ENCODE data around the gene ZC3H4. TPM values are rescaled to one million over a fixed set of nuclear protein-coding genes. Genes with fewer than 3 reads are reported as not detected.

ZC3H4 gene
- total RNA-seq, 1 experiment from 2014 or later = 42.7 TPM

DNA sequence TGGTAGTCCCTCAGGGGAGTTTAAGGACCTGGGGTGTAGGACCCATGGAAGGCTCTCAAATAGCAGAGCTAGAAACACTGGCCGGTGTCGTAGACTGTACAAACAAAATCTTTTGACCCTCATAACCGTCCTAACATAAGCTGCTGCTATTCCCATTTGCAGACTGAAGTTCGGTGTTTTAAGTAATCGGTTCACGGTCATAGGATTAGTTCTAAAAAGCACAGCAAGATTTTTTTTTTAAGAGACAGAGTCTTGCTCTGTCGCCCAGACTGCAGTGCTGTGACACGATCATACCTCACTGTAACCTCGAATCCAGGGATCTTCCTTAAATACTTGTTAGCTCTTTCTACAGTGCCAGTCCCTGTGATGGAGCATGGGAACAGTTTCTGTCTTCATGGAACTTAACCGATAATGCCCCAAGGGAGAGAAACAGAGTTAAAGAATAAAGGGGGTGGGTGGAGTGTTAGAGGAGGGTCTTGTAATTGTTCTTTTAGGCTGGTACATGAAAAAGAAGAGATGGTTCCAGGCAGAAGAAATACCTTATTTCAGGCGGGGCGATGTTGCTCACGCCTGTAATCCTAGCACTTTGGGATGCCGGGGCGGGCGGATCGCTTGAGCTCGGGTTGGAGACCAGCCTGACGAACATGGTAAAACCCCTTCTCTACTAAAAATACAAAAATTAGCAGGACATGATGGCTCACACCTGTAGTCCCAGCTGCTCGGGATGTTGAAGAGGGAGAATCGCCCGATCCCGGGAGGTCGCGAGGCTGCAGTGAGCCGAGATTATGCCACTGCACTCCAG lies 475 bp upstream of the ZC3H4 start:
- no peaks in the 10 kb centered on the region for H3K9me3 ChIP-seq (ENCODE audit: control insufficient read depth, insufficient read depth, low read depth, low read length)
- no peaks in the 10 kb centered on the region; the same call in 1 of the 2 replicates for H3K36me3 ChIP-seq (ENCODE audit: control insufficient read depth, insufficient read depth, low read length)
- peaks cover 13% of the 10 kb centered on the region for H3K4me1 ChIP-seq (ENCODE audit: control insufficient read depth, insufficient read depth, low read length)
- ChIA-PET POLR2A (no interaction called here), CTCF (interaction anchor here (0.6 kb wide), 1 partner anchor 363 kb away, joined by 5 read pairs; no protein-coding TSS in a partner anchor)
- no peak for ATAC-seq
- intact Hi-C loops (cut with micrococcal nuclease; ENCODE audit: unreplicated experiment) = no loop called here
- peak overlapping the region; percentile 85 to 97 for H3K4me3 ChIP-seq (ENCODE audit: low read depth in 2 of 2, low read length in 2 of 2)
- peak overlapping the region; percentile 97 for H3K27ac ChIP-seq (ENCODE audit: low read length)
- H3K27me3 ChIP-seq (ENCODE audit: control insufficient read depth, insufficient read depth, low read length) = no peaks in the 10 kb centered on the region
- no peak for DNase-seq (ENCODE audit: low read depth, low spot score)
- in situ Hi-C loops (cut with HindIII; ENCODE audit: low pct_unique_long_range_greater_than_20kb, low sequenced_read_pairs) = no loop called here
- BruUV-seq (replicated peaks) = TSS peak; percentile 99
- no peak for TF ChIP-seq TCF7L2 (IDR thresholded peaks at IDR 0.05; ENCODE audit: low read depth, low read length)
- no peak for TF ChIP-seq SIN3A (IDR thresholded peaks at IDR 0.05; ENCODE audit: borderline replicate concordance, insufficient read depth, low read depth, low read length)
- TF ChIP-seq REST (IDR thresholded peaks at IDR 0.05; ENCODE audit: insufficient read depth in 1 of 2, low read depth in 2 of 2, low read length in 1 of 2) = no peak
- no peak for TF ChIP-seq CTCF (IDR thresholded peaks at IDR 0.05)
- TF ChIP-seq POLR2AphosphoS5 (IDR thresholded peaks at IDR 0.05; ENCODE audit: low read depth, low read length) = no peak

DNA sequence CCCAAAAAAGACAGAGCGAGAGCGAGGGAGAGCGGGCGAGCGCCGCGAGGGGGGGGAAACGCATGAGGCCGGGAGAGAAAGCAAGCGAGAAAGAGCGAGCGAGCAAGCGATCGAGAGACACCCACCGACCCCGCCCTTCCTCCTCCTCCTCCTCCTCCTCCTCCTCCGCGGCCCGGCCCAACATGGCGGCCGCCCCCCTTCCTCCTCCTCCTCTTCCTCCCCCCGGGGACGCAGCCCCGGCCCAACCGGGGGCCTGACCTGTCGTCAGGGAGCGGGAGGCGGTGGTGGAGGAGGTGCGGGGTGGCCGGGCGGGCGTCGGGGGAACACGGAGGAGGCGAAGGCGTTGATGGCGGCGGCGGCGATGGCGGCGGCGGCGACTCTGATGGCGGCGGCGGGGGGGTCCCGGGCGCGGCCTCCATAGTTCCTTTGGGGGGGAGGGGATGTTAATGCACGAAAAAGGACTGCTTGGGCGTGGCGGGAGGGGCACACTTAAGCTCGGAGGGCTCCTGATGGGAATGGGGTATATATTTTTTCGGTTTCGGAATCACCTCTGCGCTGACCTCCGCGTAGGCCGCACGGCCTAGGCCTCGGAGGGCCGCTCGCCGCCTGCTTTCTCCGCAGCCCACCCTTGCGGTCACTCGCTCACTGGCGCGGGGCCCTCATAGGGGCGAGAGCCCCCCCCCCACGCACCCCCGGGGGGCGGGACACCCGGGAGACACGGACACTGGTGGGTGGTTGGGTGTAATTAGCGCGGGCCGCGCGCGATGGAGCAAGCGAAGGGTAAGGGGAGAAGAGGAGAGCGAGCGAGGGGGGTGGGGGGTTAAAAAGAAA lies 1.2 kb downstream of the ZC3H4 start:
- DNase-seq (ENCODE audit: low read depth, low spot score) (no peak), ATAC-seq (peak; percentile 62)
- intact Hi-C loops (cut with micrococcal nuclease; ENCODE audit: unreplicated experiment) = no loop called here
- no TSS peak for BruUV-seq (replicated peaks)
- no peaks in the 10 kb centered on the region for H3K27me3 ChIP-seq (ENCODE audit: control insufficient read depth, insufficient read depth, low read length)
- CTCF ChIA-PET = no interaction called here
- H3K4me3 ChIP-seq (ENCODE audit: low read depth in 2 of 2, low read length in 2 of 2) = peak overlapping the region; percentile 85 to 86
- TF ChIP-seq SIN3A (IDR thresholded peaks at IDR 0.05; ENCODE audit: borderline replicate concordance, insufficient read depth, low read depth, low read length) = 0 out of 2 replicates have a peak, but pooled peaks have one; percentile 37
- TF ChIP-seq POLR2AphosphoS5 (IDR thresholded peaks at IDR 0.05; ENCODE audit: low read depth, low read length) = peak; percentile 57
- TF ChIP-seq TCF7L2 (IDR thresholded peaks at IDR 0.05; ENCODE audit: low read depth, low read length) = no peak; the same call in 1 of the 2 replicates
- no peak for TF ChIP-seq REST (IDR thresholded peaks at IDR 0.05; ENCODE audit: insufficient read depth in 1 of 2, low read depth in 2 of 2, low read length in 1 of 2)
- no peak for TF ChIP-seq CTCF (IDR thresholded peaks at IDR 0.05)
- POLR2A ChIA-PET = interaction anchor here (0.6 to 1.4 kb wide), 6 partner anchors 19 to 502 kb away, joined by 3 to 15 read pairs (median 4); partner anchors contain the start of gene SAE1
- no peaks in the 10 kb centered on the region for H3K9me3 ChIP-seq (ENCODE audit: control insufficient read depth, insufficient read depth, low read depth, low read length)
- H3K4me1 ChIP-seq (ENCODE audit: control insufficient read depth, insufficient read depth, low read length) = peaks cover 28% of the 10 kb centered on the region
- H3K27ac ChIP-seq (ENCODE audit: low read length) = peak overlapping the region; percentile 98
- H3K36me3 ChIP-seq (ENCODE audit: control insufficient read depth, insufficient read depth, low read length) = no peaks in the 10 kb centered on the region; the same call in 1 of the 2 replicates
- in situ Hi-C loops (cut with HindIII; ENCODE audit: low pct_unique_long_range_greater_than_20kb, low sequenced_read_pairs) = no loop called here
